ENCODE results near the gene AUNIP.

Gene AUNIP

DNA sequence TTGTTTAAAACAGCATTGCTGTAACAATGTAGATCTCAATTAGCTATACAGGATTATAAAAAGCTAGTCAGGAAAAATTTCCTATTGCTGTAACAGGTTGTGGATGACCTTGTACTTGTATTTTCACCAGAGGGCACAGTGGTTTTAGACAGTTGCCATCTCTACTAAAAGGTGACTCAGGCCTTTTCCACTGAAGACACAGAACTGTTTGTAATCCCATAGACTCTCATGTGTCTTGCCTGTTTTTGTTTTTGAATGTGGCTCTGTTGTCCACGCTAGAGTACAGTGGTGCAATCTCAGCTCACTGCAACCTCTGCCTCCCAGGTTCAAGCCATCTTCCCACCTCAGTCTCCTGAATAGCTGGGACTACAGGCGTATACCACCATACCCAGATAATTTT, 33.7 kb downstream of the AUNIP start:
- DNase-seq: no peak

DNA sequence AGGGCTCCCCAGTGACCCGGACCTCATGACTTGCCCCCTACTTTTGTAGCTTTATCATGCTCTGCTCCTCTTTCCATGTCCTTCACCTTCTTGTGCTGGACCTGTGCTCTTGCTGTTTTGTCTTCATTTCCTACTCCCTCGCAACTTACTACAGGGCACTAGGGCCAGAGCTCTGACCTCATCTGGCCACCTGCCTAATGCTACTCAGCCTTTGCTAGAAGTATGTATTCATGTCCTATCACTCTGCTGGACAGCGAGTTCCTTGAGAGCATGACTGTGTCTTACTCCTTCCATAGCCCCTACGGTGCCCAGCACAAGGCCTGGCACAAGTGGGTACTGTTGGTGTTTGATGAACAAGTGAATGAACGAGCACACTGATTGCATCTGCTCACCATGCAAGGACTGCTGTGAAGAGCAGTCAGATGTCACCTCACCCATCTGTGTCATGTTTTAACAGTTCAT, 37.6 kb downstream of the AUNIP start:
- no peak for DNase-seq

DNA sequence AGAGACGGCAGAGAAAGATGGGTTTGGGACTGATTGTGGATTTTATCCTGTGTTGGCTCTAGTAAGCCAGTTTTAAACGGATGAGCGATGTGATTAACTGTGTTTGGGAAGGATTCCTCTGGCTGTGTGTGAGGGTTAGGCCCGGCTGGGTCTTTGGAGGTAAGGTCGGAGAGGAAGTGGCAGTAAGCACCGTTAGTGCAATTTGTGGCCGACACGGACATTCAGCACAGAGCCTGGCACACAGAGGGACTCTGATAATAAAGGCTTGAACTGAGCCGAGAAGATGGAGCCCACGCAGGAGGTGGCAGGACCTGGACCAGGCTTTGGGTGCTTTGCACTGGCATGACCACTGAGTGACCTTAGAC, 38.2 kb downstream of the AUNIP start:
- no peak for DNase-seq

- peak; percentile 86 for DNase-seq
Observed at GRCh38 chr1:25820247-25821111, 38.8 kb downstream of the AUNIP start.

DNA sequence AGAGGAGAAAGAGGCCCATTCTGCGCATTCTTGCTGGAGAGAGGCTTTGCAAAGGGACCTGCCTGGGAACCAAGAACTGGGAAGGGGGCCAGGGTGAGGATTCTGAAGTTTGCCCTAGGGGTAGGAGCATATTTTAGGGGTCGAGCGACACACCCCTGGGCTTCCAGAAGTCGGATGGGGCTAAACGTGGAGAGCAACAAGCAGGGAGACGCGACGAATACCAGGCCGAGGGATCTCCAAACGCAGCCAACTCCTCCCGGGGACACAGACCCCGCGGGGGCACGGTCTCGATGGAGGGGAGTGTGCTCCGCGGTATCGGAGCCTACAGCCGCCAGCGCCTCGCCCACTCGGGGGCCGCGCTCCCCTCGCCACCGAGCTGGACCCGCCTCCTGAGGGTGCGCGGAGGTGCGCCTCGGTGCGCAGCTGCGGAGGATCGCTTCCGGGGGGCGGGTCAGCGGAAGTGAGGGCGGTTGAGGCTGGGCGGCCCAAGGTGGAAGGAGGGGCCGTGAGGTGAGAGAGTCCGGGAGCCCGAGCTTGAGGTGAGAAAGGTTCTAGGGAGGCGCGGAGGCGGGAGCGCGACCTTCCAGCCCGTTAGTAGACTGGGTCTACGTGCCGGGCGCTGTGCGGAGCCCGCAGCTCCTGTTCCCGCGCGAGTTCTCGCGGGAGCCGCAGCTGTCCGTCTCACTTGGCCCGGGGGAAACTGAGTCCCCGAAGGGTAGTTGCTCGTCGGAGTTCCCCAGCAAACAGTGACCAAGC, 39.6 kb downstream of the AUNIP start, which contains the start of gene MTFR1L:
MTFR1L (plus strand) TSS at position 464 of the 756 bp plus-strand sequence. CDS start 3,151 bp downstream, outside the sequence.
- DNase-seq: peak; percentile 95

DNA sequence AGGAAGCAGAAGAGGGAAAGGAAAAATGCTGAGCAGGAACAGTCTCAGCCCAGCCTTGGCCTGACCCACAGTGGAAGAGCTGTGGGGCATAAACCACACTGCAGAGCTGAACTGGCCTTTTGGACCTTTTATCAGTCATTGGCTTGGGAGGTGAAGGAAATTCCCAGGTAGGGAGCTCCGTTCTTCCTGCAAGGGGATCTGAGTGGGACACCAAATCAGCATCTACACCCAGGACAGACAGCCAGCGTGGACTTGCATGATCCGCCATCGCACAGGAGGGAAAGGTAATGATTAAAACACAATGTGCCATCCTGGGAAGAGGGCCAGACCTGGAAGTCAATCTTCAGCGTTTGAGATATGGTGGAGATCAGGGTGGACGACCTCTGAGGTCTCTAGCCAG, 40.7 kb downstream of the AUNIP start:
- DNase-seq: no peak

- DNase-seq: no peak
Observed at GRCh38 chr1:25817840-25818501, 41.3 kb downstream of the AUNIP start.

DNA sequence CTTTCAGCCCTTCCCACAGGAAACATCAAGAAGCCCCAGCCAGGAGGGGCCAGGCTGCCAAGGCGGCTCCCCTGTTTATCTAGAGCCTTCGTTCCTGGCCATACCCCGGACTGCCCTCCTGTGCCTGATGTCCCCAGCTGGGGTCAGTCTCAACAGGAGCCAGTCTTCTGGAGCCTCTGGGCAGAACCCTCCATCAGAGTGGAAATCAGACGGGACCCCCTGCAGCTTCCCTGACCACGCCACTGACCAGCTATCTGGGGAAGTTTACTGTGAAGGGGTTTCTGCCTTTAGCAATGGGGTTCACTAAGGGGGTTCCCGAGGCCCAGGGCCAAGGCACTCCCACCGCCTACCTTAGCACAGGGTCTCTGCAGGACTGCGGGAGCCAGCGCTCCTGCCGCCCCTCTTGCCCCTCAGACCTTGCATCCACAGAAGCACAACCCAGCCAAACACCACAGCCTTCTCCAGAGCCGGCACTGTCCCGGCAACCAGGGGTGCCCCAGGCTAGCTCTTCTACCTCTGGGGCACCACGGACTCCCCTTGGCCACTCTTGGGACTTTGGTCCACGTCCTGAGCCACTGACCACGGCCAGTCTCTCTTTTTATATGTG, 43.0 kb downstream of the AUNIP start:
- DNase-seq: no peak

DNA sequence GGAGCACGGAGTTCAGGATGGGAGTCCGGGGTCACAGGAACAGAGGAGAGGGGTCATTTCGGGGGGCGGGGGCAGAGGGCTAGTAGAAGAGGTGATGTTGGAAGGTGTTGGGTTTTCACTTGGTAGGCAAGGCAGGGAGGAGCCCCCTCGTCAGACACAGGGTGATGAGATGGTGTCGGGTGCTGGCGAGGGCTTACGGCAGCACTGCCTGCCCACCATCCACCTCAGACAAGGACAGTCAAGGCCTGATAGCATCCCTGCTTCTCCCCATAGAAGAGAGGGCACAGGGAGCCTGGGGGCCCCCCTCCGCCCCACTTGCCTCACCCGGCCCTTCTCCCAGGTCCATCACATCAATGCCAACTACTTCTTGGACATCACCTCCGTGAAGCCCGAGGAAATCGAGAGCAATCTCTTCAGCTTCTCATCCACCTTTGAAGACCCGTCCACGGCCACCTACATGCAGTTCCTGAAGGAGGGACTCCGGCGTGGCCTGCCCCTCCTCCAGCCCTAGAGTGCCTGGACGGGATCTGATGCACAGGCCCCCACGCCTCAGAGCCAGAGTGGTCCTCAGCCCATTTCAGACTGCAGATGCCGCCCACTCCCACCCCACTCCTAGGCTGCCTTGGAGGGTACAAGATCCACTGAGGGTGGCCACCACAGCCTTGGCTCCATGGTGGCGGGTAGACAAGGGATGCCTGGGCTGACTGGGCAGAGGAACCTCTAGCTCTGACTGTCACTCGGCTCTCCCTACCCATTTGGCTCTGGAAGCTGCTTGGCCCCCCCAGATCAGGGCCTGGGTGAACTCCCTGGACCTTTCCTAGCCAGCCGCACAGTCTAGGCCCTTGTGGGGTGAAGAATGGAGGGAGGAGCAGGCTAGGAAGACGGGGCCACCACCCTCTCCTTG, 43.8 kb downstream of the AUNIP start:
- no peak for DNase-seq

DNA sequence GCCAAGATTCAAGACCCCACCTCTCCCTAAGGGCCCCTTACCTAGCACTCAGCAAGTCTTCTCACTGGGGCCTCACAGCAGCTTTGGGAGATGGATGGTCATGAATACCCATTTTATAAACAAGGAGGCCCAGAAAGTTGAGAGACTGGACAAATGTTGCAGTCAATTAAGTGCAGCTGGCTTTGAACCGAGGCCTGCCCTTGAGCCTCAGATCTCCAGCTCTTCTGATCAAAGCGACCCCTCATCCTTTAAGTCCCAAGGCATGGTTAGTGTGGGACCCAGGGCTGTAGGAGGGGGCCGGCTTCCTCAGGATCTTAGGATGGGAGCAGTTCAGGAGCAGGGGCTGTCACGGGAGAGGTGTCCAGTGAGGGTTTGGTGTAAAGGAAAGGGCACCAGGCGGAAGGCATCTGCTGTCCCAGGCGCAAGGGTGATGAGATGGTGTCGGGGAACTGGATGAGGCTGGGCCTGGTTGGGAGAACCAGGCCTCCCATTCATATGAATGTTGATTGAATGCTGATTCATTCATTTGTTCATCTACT, 44.6 kb downstream of the AUNIP start:
- DNase-seq: no peak

GRCh38 chr1:25813734-25814471, 45.4 kb downstream of the AUNIP start:
- no peak for DNase-seq

DNA sequence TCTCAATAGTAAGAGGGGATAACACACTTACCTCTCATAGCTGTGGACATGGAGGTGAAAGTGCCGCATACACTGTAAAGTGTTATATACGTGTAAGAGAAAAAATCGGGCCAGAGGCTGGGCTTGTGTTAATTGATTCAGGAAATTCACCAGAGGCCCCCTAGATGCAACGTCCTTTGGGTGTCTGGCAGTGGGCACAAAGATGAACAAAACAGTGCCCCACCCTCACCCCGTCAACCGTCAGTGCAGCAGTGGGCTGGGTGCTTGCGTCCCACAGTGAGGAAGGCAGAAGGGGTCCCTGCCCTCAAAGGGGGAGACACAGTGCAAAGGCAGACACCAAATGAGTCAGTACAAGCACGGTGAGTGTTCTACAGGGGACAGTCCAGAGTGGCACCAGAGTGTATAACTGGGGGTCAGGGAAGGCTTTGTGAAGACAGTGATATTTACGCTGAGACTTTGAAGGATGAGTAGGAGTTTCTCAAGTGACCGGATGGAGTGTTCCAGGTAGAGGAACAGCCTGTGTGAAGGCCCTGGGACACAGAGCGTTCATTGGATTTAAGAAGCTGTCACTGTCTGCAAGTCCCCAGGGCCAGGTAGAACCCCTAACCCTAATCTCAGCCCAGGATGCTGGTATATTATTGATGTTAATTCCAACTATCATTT, 46.1 kb downstream of the AUNIP start:
- no peak for DNase-seq

GRCh38 chr1:25811384-25812082, 47.7 kb downstream of the AUNIP start:
- no peak for DNase-seq

- peak; percentile 96 for DNase-seq
Observed at GRCh38 chr1:25810341-25811299, 48.6 kb downstream of the AUNIP start.

DNA sequence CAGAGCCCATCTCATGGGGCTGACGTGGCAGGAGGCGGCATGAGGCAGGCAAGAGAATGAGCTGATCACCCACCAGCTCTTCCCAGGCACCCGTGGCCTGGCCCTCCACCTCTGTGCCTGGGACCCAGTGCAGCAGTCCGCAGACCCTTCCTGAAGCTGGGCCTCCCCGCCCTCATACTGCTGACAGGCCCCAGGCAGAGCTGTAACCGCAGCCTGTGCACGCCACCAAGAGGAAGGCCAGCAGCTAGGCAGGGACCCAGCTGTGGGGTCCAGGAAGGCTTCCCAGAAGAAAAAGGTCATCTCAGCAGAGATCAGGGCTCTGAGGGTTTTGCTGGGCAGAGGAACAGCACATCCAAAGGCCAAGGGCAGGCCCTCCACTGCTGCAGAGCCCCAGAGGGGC, 49.3 kb downstream of the AUNIP start:
- DNase-seq: no peak

- DNase-seq: no peak
Observed at GRCh38 chr1:25809283-25809926, 49.9 kb downstream of the AUNIP start.

DNA sequence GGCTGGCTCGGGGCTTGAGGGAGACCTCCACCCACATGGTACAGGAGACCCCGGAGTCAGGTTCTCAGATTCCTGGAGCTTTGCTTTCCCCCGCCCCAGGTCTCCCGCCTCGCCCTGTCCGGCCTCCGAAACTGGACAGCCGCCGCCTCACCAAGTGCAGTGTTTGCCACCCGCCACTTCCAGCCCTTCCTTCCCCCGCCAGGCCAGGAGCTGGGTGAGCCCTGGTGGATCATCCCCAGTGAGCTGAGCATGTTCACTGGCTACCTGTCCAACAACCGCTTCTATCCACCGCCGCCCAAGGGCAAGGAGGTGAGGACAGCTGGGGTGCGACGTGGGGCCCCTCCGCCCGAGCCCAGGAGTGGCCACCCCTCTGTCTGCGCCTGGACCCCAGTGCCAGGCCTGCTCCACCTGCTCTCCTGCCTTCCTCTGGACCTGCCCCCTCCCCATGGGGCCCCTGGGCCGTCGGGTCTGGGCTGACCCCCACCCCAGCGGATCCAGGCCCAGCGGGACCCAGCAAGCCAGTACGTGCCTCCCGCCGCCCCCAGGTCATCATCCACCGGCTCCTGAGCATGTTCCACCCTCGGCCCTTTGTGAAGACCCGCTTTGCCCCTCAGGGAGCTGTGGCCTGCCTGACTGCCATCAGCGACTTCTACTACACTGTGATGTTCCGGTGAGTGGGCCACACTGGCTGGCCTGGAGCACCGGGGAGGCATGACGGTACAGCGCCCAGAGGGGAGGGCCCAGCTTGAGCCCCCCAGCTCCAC, 50.6 kb downstream of the AUNIP start:
- no peak for DNase-seq
